ENCODE data around the gene CNFN. TPM values are rescaled to one million over a fixed set of nuclear protein-coding genes. Genes with fewer than 3 reads are reported as not detected.
A peak's percentile ranks its signal among the peaks of the same experiment; 100 is the strongest.

The CNFN gene
- total RNA-seq, 1 donor from 2014 or later = not detected

DNA sequence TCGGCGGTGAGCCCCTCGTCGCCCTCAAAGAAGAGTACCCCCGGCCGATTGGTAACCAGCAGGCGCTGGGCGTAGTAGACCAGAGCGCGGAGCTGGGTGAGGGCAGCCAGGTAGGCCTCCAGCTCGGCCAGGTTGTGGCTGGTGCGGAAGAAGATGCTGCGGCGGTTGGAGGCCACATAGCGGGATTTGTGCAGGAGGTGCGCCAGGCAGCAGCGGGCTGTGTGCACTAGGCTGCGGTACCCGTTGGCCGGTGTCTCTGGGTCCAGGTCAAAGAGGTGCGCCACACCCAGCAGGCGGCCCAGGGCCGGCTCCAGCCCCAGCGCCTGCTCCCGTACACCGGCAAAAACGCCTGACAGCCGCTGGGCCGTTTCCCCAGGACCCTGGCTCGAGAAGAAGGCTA is 20.3 kb upstream of the CNFN start:
- no peak for DNase-seq (ENCODE audit: low read depth)

DNA sequence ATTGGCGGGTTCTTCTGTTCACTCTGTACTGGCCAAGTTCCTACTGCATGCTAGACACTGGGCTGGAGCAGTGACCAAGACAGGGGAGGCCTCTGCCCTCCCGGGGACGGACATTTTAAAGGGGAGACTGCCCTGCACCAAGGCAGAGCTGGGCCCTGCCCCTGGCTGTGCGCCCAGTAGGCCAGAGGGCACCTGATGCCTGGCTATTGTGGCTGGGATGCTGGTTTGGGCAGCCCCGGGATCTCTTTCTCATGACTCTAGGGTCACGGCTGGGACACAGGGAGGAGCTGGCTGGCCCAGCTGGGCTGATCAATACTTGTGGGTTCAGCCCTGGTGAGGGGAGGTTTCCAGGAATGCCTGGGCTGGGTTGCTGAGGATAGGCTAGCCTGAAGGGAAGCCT is 19.4 kb upstream of the CNFN start:
- peak; percentile 53 for DNase-seq (ENCODE audit: low read depth)

DNA sequence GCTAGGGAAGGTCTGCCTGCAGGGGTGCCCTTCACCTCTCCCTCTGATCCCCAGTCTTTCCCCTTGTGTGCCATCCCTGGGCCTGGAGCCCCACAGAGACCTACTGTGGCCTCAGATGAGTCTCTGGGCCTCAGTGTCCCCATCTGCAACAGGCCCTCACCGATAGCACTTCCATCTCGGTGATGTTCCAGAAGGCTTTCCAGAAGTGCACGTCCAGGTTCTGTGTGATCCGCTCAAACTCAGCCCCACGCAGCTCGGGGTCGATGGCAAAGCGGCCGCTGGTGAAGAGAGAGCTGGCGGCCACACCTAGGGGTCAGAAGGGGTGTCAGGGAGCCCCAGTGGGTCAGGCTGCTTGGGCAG is 17.7 kb upstream of the CNFN start:
- no peak for DNase-seq (ENCODE audit: low read depth)

DNA sequence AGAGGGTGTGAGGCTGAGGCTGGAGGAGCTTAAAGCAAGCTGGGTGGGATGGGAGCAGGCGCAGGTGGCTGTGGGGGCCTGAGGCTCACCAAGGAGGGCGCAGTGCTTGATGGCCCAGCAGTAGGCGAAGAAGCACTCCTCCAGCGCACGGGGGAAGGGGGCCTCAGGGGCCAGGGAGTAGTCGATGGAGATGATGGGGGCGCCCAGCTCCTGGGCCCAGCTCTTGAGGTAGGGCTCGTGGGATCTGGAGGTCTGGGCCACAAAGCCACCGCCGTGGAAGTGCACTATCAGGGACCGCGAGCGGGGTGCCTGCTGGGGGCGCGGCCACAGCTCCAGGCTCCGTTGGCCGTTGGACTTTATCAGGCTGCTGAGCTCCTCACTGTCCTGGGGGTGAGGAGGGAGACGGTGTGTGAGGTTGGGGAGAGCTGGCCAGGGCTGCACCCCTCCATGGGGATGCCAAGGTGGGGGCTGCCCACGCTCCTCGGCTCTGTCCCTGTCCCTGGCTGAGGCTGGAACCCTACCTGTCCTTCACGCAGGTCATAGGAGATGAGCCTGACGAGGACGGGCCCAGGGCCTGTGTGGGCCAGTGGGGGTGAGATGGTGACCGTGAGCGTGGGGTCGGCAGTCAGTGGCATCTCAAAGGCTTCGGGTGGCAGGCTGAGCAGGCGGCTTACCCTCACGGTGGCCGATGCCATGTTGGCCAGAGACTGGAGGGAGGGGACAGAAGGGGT is 17.2 kb upstream of the CNFN start:
- no peak for DNase-seq (ENCODE audit: low read depth)

DNA sequence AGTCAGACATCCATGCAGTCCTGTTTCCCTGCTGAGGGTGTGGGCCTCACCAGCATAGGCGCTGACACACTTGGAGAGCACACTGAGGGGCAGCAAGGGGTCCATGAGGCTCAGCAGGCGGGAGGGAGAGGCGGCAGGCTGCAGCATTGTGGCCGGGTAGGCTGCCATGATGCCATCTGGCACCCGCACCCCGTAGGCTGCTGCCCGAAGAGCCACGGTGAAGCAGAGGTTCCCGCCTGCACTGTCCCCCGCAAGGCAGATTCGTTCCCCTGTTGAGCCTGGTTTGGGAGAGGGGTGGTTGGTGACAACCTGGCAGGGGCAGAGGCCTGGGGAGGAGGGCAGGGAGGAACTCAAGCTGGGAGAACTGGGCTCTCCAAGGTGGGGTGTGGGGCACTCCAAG is 16.0 kb upstream of the CNFN start:
- no peak for DNase-seq (ENCODE audit: low read depth)

DNA sequence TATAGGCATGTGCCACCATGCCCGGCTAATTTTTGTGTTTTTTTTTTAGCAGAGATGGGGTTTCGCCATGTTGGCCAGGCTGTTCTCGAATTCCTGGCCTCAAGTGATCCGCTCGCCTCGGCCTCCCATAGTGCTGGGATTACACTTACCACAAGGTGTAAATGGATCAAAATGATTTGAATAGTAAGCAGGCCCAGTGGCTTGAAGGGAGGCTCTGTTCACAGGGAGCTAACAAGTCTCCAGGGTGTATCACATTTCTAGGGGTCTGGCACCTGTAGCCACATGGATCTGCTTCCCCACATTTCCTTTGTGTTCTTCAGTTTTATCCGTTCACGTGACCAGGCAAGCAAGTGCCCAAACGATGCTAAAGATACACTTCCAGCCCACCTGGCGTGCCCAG is 13.5 kb upstream of the CNFN start:
- no peak for DNase-seq (ENCODE audit: low read depth)

DNA sequence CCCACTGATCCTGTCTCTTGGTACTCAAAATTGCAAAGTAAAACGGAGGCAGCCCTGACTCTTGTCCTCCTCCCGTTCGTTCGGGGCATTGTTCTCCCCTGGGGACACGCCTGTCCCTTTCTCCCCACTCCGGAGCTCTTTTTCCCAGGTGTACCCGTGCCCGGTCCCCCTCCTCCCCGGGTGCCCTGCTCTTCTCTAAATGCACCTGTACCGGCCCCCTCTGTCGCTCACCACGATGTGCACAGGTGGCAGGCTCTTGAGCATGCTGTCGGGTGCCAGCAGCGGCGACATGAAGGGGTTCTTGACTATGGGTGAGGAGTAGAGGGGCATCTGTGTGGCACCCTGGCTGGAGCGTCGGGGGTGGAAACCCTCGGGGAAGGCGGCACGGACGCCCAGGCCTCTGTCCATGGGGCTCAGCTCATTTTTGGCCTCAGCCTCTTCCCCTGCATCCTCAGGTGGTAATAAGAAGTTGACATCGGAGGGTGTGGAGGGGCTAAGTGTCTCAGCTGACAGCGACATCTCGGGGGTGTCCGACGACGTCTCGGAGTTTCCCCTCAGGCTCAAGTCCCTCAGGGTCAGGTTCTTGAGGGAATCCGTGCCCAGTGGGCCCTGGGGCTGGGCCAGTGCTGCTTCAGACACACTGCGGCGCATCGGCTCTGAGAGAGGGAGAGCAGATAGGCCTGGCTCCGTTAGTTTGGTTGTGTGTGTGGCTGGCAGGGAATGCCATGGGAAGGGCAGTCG is 12.4 kb upstream of the CNFN start:
- DNase-seq (ENCODE audit: low read depth) = no peak

DNA sequence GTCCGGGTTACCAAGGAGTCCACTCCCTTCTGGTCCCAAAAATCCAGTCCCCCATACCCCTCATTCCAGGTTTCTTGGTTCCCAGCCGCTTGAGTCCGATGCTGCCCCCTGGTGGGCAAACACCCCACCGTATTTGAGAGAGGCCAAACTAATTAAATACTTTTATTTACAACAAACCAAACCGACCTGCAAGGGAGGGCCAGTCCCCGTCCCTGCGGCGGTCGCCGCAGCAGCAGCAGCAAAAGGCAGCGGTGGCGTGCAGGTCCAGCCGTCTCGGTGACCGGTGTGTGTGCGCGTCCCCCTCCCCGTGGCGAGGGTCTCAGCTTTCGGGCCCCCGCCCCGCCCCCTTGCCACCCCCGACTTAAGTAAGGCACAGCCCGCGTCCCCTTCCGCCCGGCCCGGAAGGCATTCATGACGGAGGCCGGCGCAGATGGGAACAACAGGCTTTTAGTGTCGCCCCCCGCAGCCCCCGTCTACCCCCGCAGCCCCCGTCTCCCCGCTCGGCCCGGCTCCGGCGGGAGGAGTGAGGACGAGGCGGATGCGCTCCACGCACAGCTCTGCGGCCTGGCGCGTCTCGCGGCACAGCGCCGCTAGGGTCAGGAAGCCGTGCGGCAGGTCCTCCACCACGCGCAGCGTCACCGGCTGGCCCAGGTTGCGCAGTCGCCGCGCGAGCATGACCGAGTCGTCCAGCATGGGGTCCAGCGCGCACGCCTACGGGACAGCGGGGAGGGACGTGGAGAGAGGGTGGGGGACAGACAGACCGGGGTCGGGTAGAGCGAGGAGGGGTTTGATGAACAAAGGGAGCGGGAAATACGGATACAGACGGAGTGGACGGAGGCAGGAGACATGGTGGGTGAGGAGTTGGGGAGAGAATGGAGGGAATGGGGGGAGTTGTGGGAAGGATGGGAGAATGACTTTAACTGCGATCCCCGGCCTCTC is 11.5 kb upstream of the CNFN start:
- peak; percentile 79 for DNase-seq (ENCODE audit: low read depth)

DNA sequence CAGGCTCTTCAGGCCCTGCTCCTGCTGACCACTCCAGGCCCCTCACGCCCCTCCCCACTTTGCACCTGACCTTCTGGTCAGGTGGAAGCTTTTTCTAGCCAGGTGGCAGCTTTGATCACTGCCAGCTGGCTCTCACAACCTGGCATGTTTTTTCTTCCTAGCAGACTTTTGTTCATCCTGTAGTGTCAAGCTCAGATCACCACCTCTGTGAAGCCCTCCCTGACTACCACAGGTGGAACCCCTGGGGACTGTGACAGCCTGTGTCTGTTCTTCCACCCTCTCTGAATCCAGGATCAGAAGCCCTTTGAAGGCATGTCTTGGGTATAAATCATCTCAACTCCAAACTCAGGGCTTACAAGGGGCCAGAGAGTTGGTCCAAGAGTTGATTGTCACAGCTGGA is 10.3 kb upstream of the CNFN start:
- no peak for DNase-seq (ENCODE audit: low read depth)

DNA sequence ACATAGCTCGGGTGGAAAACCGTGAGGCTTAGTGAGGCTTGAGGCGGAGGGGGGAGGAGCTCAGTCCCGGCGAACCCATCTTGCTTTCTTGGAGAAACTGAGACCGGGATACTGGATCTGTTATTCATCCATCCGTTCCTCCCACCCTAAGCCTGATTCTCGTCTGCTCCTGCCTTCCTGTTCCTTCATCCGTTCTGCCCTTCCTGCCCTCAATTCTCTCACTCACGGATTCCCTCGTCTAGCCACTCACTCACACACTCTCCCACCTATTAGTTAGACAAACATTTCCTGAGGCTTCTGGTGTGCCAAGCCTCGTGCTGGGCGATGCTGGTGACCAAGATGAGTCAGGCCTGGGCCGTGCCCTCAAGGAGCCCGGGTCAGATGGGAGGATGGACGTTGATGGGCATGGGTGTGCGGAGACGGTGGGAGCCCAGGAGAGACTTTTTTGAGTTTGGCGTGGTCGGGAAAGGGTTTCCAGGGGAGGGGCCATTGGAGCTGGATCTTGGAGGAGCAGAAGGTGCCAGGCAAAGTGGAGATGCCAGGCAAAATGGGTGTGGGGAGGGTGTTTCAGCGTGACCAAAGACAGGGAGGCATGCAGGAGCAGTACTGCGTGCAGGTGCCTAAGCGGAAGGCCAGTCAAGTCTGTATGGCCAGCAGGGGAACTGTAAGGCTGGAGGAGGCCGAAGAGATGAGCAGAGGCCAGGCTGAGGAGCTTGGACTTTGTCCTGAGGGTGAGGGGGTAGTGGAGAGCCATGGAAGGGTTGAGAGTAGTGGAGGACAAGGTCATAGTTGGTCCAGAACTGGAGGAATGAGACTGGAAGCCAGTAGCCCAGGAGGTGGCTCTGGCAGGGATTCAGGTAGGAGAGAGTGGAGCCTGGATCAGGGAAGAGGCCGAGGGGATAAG is 7.4 kb upstream of the CNFN start:
- no peak for DNase-seq (ENCODE audit: low read depth)

DNA sequence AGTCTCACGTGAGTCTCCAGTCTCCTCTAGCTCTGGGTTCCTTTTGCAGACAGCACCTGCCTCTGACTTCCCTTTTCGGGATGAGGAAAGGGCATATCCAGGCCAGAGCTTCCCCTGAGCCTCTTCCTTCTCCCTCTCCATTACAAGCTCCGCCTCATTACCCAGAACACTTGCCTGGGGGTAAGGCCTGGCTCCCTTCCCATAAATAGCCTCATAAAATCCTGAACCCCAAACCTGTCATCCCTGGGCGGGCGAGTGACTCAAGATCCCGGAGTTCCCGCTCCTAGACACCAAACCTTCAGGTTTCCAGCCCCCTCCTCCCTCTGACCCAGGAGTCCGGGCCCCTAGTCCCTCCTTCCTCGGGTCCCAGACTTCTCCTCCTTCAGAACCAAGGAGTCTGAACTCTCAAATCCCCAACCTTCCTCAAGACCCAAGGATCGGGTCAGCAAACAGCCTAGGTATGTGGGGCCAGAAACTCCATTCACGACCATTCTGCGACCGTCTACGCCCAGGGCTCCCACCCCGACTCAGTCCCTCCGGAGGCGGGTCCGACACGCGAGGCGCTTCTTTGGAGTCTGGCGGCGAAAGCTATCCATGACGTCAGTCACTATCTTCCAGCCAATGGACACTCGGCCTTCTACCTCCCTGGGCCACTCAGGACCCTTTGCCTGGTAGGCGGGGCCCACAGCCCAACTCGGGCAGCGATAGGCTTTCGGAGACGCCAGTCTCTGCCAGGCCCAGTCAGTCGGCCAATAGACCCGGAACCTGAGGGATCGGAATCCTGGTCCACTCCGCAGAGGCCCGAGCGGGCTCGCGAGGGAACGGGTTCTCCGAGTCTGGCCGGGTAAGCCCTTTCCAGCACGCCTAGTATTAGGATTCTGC is 6.5 kb upstream of the CNFN start:
- DNase-seq (ENCODE audit: low read depth) = peak; percentile 99

DNA sequence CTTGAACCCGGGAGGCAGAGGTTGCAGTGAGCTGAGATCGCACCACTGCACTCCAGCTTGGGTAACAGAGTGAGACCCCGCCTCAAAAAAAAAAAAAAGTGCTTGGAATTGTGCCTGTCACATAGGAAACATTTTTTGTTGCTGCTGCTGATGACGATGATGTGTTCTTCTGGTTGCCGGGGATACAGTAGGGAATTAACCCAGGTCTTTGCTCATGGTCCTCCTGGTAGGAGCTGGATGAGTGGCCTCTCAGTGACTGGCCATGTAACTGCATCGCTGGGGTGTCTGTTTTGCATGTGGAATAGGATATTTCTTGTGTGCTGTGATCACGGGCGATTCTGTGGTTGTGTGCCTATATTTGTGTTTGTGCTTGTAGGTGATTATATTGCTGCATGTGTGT is 4.7 kb upstream of the CNFN start:
- DNase-seq (ENCODE audit: low read depth) = no peak

DNA sequence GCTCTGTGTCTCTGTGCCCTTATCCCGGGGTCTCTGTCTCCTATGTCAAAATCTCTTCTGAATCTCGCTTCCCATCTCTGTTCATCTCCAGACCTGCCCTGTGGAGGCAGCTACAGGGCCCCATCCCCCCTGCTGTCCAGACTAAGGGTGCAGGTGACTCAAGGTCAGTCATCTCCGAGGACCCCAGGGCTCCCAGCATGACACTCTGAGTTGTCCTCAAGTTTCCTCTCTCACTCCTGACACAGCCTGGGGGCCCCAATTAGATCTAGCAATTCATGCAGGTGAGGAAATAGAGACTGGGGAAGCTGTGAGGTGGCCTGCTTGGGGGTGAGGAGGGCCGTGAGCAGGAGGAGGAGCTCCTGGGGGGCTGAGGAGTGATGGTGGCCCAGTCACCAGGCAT is 2.1 kb upstream of the CNFN start:
- no peak for DNase-seq (ENCODE audit: low read depth)

DNA sequence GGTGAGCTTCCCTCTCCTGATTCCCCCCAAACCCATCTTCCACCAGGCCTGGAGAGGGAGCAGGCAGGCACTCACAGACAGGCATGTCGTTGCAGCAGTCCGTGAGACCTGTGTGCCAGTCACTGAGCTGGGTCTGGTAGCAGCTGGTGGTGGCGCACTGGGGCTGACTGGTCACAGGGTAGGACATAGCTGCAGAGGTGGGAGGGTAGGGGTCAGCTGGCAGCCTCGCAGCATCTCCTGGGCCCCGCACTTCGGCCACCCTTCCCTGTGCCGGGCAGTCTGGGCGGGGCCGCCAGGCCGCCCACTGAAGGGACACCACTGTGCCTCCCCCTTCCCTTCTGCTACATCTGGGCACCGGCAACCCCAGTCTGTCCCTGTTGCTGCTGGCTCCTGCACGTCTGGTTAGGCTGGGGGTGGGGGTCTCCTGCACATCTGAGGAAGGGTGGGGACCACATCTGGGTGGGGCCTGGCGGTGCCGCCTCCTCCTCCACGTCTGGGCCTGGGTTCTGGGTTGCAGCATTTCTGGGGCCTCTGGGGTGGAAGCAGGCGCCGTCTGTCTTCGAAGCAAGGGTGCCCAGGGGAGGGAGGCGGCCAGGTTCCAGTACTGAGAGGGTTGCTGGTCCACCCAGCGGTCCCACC is 1.1 kb downstream of the CNFN start:
- DNase-seq (ENCODE audit: low read depth) = no peak

DNA sequence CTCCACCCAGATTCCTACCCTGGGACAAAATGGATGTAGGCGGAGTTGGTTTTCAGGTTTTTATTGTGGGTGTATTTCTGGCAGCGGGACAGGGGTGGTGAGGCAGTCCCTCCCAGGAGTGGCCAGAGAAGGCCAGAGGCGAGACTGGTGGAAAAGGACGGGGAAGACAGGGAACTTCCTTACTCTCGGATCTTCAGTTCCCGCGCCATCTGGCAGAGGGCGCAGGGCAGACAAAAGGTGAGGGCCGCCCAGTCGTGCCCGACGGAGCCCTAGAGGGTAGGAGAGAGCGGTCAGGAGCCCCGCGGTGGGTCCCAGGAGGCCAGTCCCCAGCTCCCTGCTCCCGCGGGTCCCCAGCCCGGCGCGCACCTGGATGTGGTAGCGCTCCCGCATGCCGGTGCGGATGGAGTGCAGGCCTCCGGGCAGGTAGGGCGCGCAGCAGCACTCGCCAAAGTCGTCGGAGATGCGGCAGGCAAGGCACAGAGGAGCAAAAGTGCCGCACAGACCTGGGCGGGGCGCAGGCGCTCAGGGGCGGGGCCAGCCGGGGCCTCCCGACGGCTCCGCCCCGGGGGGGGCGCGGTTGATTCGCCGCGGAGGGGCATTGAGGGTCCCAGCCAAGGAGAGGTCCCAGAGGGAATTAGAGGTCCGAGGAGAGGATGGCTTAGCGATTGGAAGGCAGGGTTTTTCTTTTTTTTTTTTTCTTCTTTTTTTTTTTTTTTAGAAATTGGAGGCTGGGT is 3.0 kb downstream of the CNFN start:
- peak; percentile 59 for DNase-seq (ENCODE audit: low read depth)

DNA sequence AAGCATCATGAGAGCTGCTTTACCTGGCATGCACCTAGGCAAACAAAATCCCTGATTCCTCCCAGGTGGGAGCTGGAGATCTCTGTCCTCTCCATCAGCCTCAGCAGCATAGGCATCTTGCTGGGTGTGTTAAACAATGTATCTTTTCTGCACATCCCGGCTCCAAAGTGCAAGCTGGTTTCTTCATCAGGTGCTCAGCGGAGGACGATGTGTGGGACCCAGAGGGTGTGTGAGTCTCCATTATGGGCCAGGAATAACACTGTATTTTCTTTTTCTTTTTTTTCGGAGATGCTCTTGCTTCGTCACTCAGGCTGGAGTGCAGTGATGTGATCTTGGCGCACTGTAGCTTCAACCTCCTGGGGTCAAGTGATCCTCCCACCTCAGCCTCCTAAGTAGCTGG is 9.9 kb downstream of the CNFN start:
- DNase-seq (ENCODE audit: low read depth) = no peak

DNA sequence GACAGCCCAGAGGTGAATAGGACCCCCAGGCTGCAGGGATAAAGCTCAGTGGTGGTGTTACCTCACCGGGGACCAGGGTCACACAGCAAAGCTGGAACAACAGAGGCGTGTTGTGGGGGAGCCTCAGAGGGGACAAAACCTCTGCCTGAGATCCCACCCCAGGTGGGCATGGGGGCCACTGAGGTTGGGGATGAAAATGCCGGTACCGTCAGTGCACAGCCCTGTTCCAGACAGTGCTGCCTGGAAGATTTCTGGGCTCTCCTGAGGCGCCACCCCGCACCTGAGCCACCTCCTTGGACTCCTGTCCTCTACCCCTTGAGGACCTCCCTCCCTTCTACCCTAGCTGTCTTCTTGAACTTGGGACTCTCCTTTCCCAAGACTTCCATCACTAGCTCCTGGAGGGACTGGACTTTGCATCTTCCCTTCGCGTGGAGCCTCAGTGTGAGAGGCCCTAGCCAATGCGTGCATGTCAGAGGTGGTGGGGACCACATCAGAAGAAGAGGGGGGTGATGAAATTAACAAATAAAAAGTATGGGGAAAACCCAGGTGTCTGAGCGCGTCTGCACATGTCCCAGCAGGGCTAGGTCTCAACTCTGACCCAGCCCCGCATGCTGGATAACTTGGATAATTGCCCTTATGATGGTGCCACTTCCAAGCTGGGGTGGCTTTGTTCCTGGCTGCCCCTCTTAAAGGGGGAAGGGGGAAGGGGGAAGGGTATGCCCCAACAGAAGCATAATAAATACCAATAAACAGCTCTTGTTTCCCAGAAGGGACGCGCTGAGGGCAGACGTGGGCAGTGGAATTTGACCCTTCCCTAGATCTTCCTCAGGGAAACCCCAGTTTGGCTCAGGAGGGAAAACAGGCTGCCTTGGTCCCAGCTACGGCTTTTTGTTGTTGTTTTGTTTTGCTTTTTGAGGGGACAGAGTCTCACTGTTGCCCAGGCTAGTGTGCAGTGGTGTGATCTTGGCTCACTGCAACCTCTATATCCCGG is 11.6 kb downstream of the CNFN start:
- no peak for DNase-seq (ENCODE audit: low read depth)

DNA sequence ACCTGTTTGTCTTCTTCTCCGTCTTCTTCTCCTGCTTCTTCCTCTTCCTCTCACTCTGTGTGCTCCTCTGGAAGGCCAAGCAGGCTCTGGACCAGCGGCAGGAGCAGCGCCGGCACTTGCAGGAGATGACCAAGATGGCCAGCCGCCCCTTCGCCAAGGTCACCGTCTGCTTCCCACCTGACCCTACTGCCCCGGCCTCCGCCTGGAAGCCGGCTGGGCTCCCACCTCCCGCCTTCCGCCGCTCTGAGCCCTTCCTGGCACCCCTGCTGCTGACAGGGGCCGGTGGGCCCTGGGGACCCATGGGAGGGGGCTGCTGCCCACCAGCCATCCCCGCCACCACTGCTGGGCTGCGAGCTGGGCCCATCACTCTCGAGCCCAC is 13.9 kb downstream of the CNFN start:
- DNase-seq (ENCODE audit: low read depth) = no peak

Measured in myocyte (in vitro differentiated cells).